Mesendoderm (in vitro differentiated cells): ENCODE results near the gene GRM7.

ENCODE experiments used
- DNase-seq: peaks from one replicate; pipeline ENCODE4 v3.0.0; 2013
- H2AK5ac ChIP-seq: 2 replicates; pipeline ENCODE4 v1.6.1; 2013; ENCODE audit warnings: low read length, inconsistent platforms
- H2BK120ac ChIP-seq: 2 replicates; pipeline ENCODE4 v1.6.1; 2013; ENCODE audit warnings: low read depth, mild to moderate bottlenecking, low read length, moderate library complexity, mixed read lengths
- H2BK15ac ChIP-seq: replicated peaks from 2 replicates; pipeline ENCODE4 v1.6.1; 2013; ENCODE audit warnings: low read depth, mild to moderate bottlenecking, moderate library complexity
- H2BK5ac ChIP-seq: 2 replicates; pipeline ENCODE4 v1.6.1; 2013; ENCODE audit warnings: low read length, inconsistent platforms
- H3K18ac ChIP-seq: 2 replicates; pipeline ENCODE4 v1.6.1; 2013; ENCODE audit warnings: mild to moderate bottlenecking, low read length, mixed read lengths
- H3K23ac ChIP-seq: one replicate; pipeline ENCODE4 v1.6.1; 2013; ENCODE audit warnings: low read length
- H3K27ac ChIP-seq: 2 replicates; pipeline ENCODE4 v1.5.1; 2013; ENCODE audit warnings: low read depth, mild to moderate bottlenecking, inconsistent platforms, low read length, moderate library complexity
- H3K27me3 ChIP-seq: 2 replicates; pipeline ENCODE4 v1.6.1; 2013; ENCODE audit warnings: low read length, control low read depth, mild to moderate bottlenecking, inconsistent platforms; ENCODE audit not compliant: insufficient read depth, poor library complexity
- H3K36me3 ChIP-seq: 2 replicates; pipeline ENCODE4 v1.6.1; 2013; ENCODE audit warnings: low read length, inconsistent platforms; ENCODE audit not compliant: control insufficient read depth, insufficient read depth
- H3K4ac ChIP-seq: one replicate; pipeline ENCODE4 v1.6.1; 2013; ENCODE audit warnings: low read depth, mild to moderate bottlenecking, low read length, moderate library complexity
- H3K4me1 ChIP-seq: 2 replicates; pipeline ENCODE4 v1.6.1; 2013; ENCODE audit warnings: low read depth, low read length, inconsistent platforms; ENCODE audit not compliant: control insufficient read depth
- H3K4me2 ChIP-seq: 2 replicates; pipeline ENCODE4 v1.6.1; 2013; ENCODE audit warnings: low read length
- H3K4me3 ChIP-seq: 2 replicates; pipeline ENCODE4 v1.5.1; 2013; ENCODE audit warnings: mild to moderate bottlenecking, low read length
- H3K56ac ChIP-seq: one replicate; pipeline ENCODE4 v1.6.1; 2013; ENCODE audit warnings: low read length
- H3K79me1 ChIP-seq: 2 replicates; pipeline ENCODE4 v1.6.1; 2013; ENCODE audit warnings: low read length, inconsistent platforms
- H3K79me2 ChIP-seq: 2 replicates; pipeline ENCODE4 v1.6.1; 2013; ENCODE audit warnings: mild to moderate bottlenecking, low read length; ENCODE audit not compliant: control insufficient read depth, insufficient read depth
- H3K9ac ChIP-seq: 2 replicates; pipeline ENCODE4 v1.6.1; 2013; ENCODE audit warnings: low read length, inconsistent platforms
- H4K5ac ChIP-seq: one replicate; pipeline ENCODE4 v1.6.1; 2013; ENCODE audit warnings: low read length
- H4K8ac ChIP-seq: one replicate; pipeline ENCODE4 v1.6.1; 2013; ENCODE audit warnings: low read depth, mild to moderate bottlenecking, control low read depth, low read length, moderate library complexity
- WGBS: extraction: QIAGEN DNeasy Blood & Tissue Kit; methylation state at CpG from one replicate; pipeline ENCODE4 v1.1.7; 2013; ENCODE audit warnings: low lambda C conversion rate, missing lambda C conversion rate; ENCODE audit not compliant: insufficient coverage; ENCODE audit errors: extremely low coverage; 5-methylcytosine and 5-hydroxymethylcytosine counted together

Gene GRM7

DNA sequence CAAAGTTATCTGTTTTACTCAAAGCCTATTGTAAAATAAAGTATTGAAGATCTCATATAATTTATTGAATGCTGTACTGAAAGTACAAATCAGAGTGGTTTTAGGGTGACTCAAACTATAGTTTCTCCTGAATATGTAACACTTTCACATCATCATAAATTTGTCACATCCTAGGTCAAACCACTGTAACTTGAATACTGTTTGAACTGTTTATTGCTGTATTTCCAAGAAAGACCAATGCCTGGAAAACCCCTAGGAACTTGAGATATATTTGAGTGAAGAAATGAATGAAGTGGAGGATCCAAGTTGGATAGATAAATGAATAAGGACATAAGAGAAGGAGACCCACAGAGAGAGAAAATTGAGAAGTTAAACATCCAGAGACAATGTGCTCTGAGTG lies 348.2 kb downstream of the GRM7 start:
- Histone ChIP-seq H3K4me3 (no peak overlapping the region), H3K56ac (no peak overlapping the region), H3K23ac (no peak overlapping the region), H3K9ac (no peak overlapping the region), H3K27ac (no peak overlapping the region), H3K27me3 (no peaks in the 10 kb centered on the region), H2AK5ac (no peak overlapping the region), H3K79me2 (no peaks in the 10 kb centered on the region), H4K5ac (no peak overlapping the region), H3K36me3 (no peaks in the 10 kb centered on the region), H4K8ac (no peak overlapping the region), H2BK120ac (no peak overlapping the region), H3K4me2 (no peak overlapping the region), H3K4ac (no peak overlapping the region), H3K18ac (no peak overlapping the region), H2BK15ac (no peak overlapping the region), H3K79me1 (no peaks in the 10 kb centered on the region), H2BK5ac (no peak overlapping the region), H3K4me1 (no peaks in the 10 kb centered on the region)
- DNase-seq, result no peak

DNA sequence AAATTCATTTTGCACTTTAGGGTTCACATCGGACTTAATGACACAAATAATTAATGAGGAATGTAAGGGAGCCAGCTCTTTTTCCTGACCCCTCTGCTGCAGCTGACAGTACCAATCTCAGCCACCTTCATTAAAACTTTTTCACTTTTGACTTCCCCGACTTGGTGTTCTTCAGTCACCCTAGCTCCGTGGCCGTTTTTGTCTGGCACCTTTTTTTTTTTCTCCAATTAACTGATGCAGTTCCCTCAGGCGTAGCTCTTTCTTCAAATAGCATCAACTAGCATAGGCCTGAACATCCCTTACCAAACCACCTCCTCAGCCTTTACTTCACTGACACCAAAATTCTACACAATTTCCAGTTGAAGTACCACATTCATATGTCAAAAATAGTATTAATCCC lies 350.8 kb downstream of the GRM7 start:
- no CpG with 5 or more reads among the region's 5 CpGs for WGBS
- H2AK5ac ChIP-seq, result no peak overlapping the region
- H4K8ac ChIP-seq, result no peak overlapping the region
- no peak overlapping the region for H3K4me2 ChIP-seq
- no peak overlapping the region for H3K23ac ChIP-seq
- H3K27me3 ChIP-seq, result no peaks in the 10 kb centered on the region
- H2BK15ac ChIP-seq, result no peak overlapping the region
- no peak overlapping the region for H2BK120ac ChIP-seq
- no peak overlapping the region for H2BK5ac ChIP-seq
- DNase-seq, result peak; percentile 50
- H3K18ac ChIP-seq, result no peak overlapping the region
- no peak overlapping the region for H3K27ac ChIP-seq
- H3K9ac ChIP-seq, result no peak overlapping the region
- no peaks in the 10 kb centered on the region for H3K36me3 ChIP-seq
- H4K5ac ChIP-seq, result no peak overlapping the region
- no peak overlapping the region for H3K56ac ChIP-seq
- H3K4me3 ChIP-seq, result no peak overlapping the region
- H3K79me1 ChIP-seq, result no peaks in the 10 kb centered on the region
- no peaks in the 10 kb centered on the region for H3K4me1 ChIP-seq
- no peak overlapping the region for H3K4ac ChIP-seq
- no peaks in the 10 kb centered on the region for H3K79me2 ChIP-seq

DNA sequence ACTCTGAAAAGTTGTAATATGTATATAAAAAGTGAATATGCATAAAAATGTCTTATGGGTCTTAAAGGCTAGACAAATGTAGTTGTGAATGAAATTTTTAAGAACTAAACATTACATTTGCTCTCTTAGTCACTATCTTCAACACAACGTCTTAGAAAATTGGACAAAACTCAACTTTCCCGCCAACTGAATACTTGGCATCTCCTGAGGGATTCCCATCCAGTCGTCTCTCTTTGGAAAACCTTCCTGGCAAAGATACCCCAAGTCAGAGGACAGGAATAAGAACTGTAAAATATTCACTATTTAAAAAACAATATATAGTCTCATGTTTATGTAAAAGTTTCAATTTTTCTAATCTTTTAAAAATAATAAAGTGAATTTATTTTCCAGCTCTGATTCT lies 354.8 kb downstream of the GRM7 start:
- no CpG with 5 or more reads among the region's 3 CpGs for WGBS
- H3K56ac ChIP-seq, result no peak overlapping the region

DNA sequence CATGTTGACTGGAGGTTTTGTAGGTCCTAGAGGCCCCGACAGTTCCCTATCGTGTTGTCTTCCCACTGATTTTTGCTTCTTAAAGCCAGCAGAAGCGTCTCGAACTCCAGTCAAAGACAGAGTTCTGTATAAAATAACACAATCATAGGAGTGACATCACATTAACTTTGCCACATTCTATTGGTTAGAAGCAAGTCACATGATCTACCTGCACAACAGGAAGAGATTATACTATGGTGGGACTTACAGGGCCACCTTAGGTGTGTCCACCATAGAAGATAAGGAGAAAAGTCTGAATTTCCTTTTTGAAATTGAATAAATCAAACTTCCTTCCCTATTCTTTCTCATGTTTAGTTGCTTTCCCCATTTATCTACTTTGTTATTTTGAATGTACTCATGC lies 365.5 kb downstream of the GRM7 start:
- Histone ChIP-seq H3K56ac (no peak overlapping the region), H3K36me3 (no peaks in the 10 kb centered on the region), H2BK5ac (no peak overlapping the region), H3K9ac (no peak overlapping the region), H2BK120ac (no peak overlapping the region), H3K27me3 (no peaks in the 10 kb centered on the region), H3K27ac (no peak overlapping the region), H2AK5ac (no peak overlapping the region), H3K4me1 (no peaks in the 10 kb centered on the region), H4K5ac (no peak overlapping the region), H3K79me2 (no peaks in the 10 kb centered on the region), H3K4ac (no peak overlapping the region), H4K8ac (no peak overlapping the region), H3K79me1 (no peaks in the 10 kb centered on the region), H3K23ac (no peak overlapping the region), H3K4me3 (no peak overlapping the region), H2BK15ac (no peak overlapping the region), H3K18ac (no peak overlapping the region), H3K4me2 (no peak overlapping the region)
- no peak for DNase-seq
- no CpG with 5 or more reads among the region's 4 CpGs for WGBS

More for the DNA sequence above, 354.8 kb downstream of the GRM7 start:
- Histone ChIP-seq H3K4me2 (no peak overlapping the region), H2BK120ac (no peak overlapping the region), H4K5ac (no peak overlapping the region), H3K4me1 (no peaks in the 10 kb centered on the region), H3K23ac (no peak overlapping the region), H3K18ac (no peak overlapping the region), H3K36me3 (no peaks in the 10 kb centered on the region), H3K27me3 (no peaks in the 10 kb centered on the region), H3K79me1 (no peaks in the 10 kb centered on the region), H2AK5ac (no peak overlapping the region), H2BK5ac (no peak overlapping the region), H4K8ac (no peak overlapping the region), H3K4me3 (no peak overlapping the region), H3K9ac (no peak overlapping the region), H2BK15ac (no peak overlapping the region), H3K4ac (no peak overlapping the region), H3K27ac (no peak overlapping the region), H3K79me2 (no peaks in the 10 kb centered on the region)
- no peak for DNase-seq

DNA sequence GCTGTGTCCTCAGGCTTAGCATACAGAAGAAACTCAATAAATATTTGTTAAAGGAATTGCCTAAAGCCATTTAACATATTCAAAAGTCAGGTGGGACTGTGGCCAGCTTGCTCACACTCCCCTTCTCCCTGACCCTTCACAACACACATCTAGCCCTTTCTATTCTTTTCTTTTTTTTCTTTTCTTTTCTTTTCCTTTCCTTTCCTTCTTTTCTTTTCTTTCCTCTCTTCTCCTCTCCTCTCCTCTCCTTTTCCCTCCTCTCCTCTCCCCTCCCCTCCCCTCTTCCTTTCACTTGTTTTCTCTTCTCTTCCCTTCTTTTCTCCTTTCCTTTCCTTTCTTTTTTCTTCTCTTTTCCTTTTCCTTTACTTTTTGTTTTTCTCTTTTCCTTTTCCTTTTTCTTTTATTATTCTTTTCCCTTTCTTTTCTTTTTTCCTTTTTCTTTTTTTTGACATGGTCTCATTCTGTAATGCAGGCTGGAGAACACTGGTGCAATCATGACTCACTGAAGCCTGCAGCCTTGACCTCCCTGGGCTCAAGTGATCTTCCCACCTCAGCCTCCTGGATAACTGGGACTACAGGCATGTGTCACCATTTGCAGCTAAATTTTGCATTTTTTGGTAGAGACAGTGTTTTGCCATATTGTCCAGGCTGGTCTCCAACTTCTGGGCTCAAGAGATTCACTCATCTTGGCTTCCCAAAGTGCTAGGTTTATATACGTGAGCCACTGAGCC lies 377.8 kb downstream of the GRM7 start:
- no peaks in the 10 kb centered on the region for H3K27me3 ChIP-seq
- no peaks in the 10 kb centered on the region for H3K79me1 ChIP-seq
- no peak overlapping the region for H4K8ac ChIP-seq
- no peak overlapping the region for H3K9ac ChIP-seq
- H2BK5ac ChIP-seq, result no peak overlapping the region
- H3K36me3 ChIP-seq, result no peaks in the 10 kb centered on the region
- H3K27ac ChIP-seq, result no peak overlapping the region
- H3K4me3 ChIP-seq, result no peak overlapping the region
- H3K4me2 ChIP-seq, result no peak overlapping the region
- H2BK15ac ChIP-seq, result no peak overlapping the region
- H3K79me2 ChIP-seq, result no peaks in the 10 kb centered on the region
- peak overlapping the region; percentile 20 for H3K4ac ChIP-seq
- no peak overlapping the region for H2AK5ac ChIP-seq
- no peak overlapping the region for H2BK120ac ChIP-seq
- no peak overlapping the region for H3K18ac ChIP-seq
- peaks cover 3% of the 10 kb centered on the region for H3K4me1 ChIP-seq
- H4K5ac ChIP-seq, result no peak overlapping the region
- H3K23ac ChIP-seq, result no peak overlapping the region
- DNase-seq, result no peak
- WGBS, result no CpG with 5 or more reads among the region's 1 CpG
- H3K56ac ChIP-seq, result no peak overlapping the region
